Liver (tissue), 9 donors: Measurements from ENCODE around the gene DAB1. TPM values are rescaled to one million over a fixed set of nuclear protein-coding genes. Genes with fewer than 3 reads are reported as not detected.

ENCODE experiments used
- DNase-seq: peaks from one replicate; pipeline ENCODE4 v3.0.0-alpha.2; 2017; ENCODE audit warnings: low spot score
- H3K27ac ChIP-seq, 2 donors: one replicate each; pipeline ENCODE4 v1.7.0; 2013; ENCODE audit warnings: inconsistent platforms in 2 of 2, low read length in 2 of 2, control low read depth in 1 of 2, low read depth in 1 of 2, mild to moderate bottlenecking in 1 of 2
- H3K27me3 ChIP-seq, 4 donors: one replicate each; pipeline versions ENCODE4 v1.6.1 to v1.7.0; 2013; ENCODE audit warnings: low read length in 3 of 4, inconsistent platforms in 1 of 4, mild to moderate bottlenecking in 1 of 4, moderate library complexity in 1 of 4; ENCODE audit not compliant: control insufficient read depth in 4 of 4, insufficient read depth in 4 of 4
- H3K36me3 ChIP-seq, 4 donors: one replicate each; pipeline versions ENCODE4 v1.6.1 to v1.7.0; 2013; ENCODE audit warnings: low read length in 3 of 4, mild to moderate bottlenecking in 3 of 4, low read depth in 1 of 4, moderate library complexity in 1 of 4; ENCODE audit not compliant: control insufficient read depth in 4 of 4, insufficient read depth in 3 of 4
- H3K4me1 ChIP-seq, 4 donors: one replicate each; pipeline versions ENCODE4 v1.6.1 to v1.7.0; 2013; ENCODE audit warnings: low read length in 3 of 4, mild to moderate bottlenecking in 3 of 4, moderate library complexity in 1 of 4; ENCODE audit not compliant: control insufficient read depth in 4 of 4, insufficient read depth in 4 of 4
- H3K4me3 ChIP-seq, 3 donors: one replicate each; pipeline versions ENCODE4 v1.6.1 to v1.7.0; 2013; ENCODE audit warnings: low read length in 3 of 3, control low read depth in 1 of 3, low read depth in 1 of 3, mild to moderate bottlenecking in 1 of 3
- H3K9ac ChIP-seq, 2 donors: one replicate each; pipeline ENCODE4 v1.7.0; 2013; ENCODE audit warnings: low read length in 2 of 2, mild to moderate bottlenecking in 2 of 2, moderate library complexity in 2 of 2, control low read depth in 1 of 2, low read depth in 1 of 2
- H3K9me3 ChIP-seq, 4 donors: one replicate each; pipeline versions ENCODE4 v1.6.1 to v1.7.0; 2013; ENCODE audit warnings: low read length in 3 of 4; ENCODE audit not compliant: control insufficient read depth in 4 of 4
- EGR1 ChIP-seq, 2 donors: IDR thresholded peaks; 2 replicates each; pipeline ENCODE4 v1.6.1; 2016 to 2018; ENCODE audit warnings: antibody characterized with exemption in 2 of 2, low read depth in 2 of 2
- FOXA1 ChIP-seq: IDR thresholded peaks from 2 replicates; pipeline ENCODE4 v1.6.1; 2016; ENCODE audit warnings: antibody characterized with exemption
- FOXA2 ChIP-seq: IDR thresholded peaks from 2 replicates; pipeline ENCODE4 v1.6.1; 2016; ENCODE audit warnings: antibody characterized with exemption
- GABPA ChIP-seq, 2 donors: IDR thresholded peaks in 1 of 2; conservative IDR thresholded peaks in 1 of 2; 2 replicates each; pipeline ENCODE4 v1.6.1; 2016; ENCODE audit warnings: antibody characterized with exemption in 2 of 2, mild to moderate bottlenecking in 1 of 2, moderate library complexity in 1 of 2
- HNF4A ChIP-seq, 2 donors: conservative IDR thresholded peaks; 2 replicates each; pipeline ENCODE4 v1.6.1; 2016; ENCODE audit warnings: antibody characterized with exemption in 2 of 2, mild to moderate bottlenecking in 2 of 2
- HNF4G ChIP-seq: IDR thresholded peaks from 2 replicates; pipeline ENCODE4 v1.6.1; 2016; ENCODE audit warnings: antibody characterized with exemption
- JUND ChIP-seq, 2 donors: IDR thresholded peaks; 2 replicates each; pipeline ENCODE4 v1.6.1; 2016; ENCODE audit warnings: antibody characterized with exemption in 2 of 2
- MAX ChIP-seq: IDR thresholded peaks from 2 replicates; pipeline ENCODE4 v1.6.1; 2016; ENCODE audit warnings: antibody characterized with exemption
- NR2F2 ChIP-seq: IDR thresholded peaks from 2 replicates; pipeline ENCODE4 v1.6.1; 2016; ENCODE audit warnings: antibody characterized with exemption
- RAD21 ChIP-seq, 2 donors: IDR thresholded peaks; 2 replicates each; pipeline ENCODE4 v1.6.1; 2016; ENCODE audit warnings: antibody characterized with exemption in 2 of 2, mild to moderate bottlenecking in 2 of 2
- RXRA ChIP-seq, 2 donors: IDR thresholded peaks; 2 replicates each; pipeline ENCODE4 v1.6.1; 2017 to 2018; ENCODE audit warnings: antibody characterized with exemption in 2 of 2, mild to moderate bottlenecking in 1 of 2
- SP1 ChIP-seq: IDR thresholded peaks from 2 replicates; pipeline ENCODE4 v1.6.1; 2018; ENCODE audit warnings: antibody characterized with exemption, mild to moderate bottlenecking
- TAF1 ChIP-seq: conservative IDR thresholded peaks from 2 replicates; pipeline ENCODE4 v1.6.1; 2016; ENCODE audit warnings: antibody characterized with exemption, mild to moderate bottlenecking
- YY1 ChIP-seq: IDR thresholded peaks from 2 replicates; pipeline ENCODE4 v1.6.1; 2016; ENCODE audit warnings: antibody characterized with exemption, mild to moderate bottlenecking
- ZBTB33 ChIP-seq: IDR thresholded peaks from 2 replicates; pipeline ENCODE4 v1.6.1; 2016; ENCODE audit warnings: antibody characterized with exemption
- WGBS: extraction: QIAGEN DNeasy Blood & Tissue Kit; methylation state at CpG from one replicate; pipeline ENCODE4 v1.1.7; 2013; 5-methylcytosine and 5-hydroxymethylcytosine counted together
- polyA plus RNA-seq, 2 donors: library from polyadenylated mRNA; stranded (reverse) in 1 of 2; unstranded in 1 of 2; fragments of 200-250 nt in 1 of 2; fragments of >200 nt in 1 of 2; fragmentation: Nextera tagmentation in 1 of 2; extraction: Ambion mirVana in 1 of 2; gene quantifications; one replicate each; pipeline versions ENCODE4 v1.2.1 to v1.2.3, GENCODE V29; 2013 to 2015
- total RNA-seq, 2 donors: library from RNA; depleted of rRNA; stranded (reverse); fragments of >200 nt; gene quantifications; one replicate each; pipeline ENCODE4 v1.2.3, GENCODE V29; 2014
- TF ChIP-seq, protein P1 (sequence below): IDR thresholded peaks from 2 replicates; pipeline ENCODE4 v1.6.1; 2016; ENCODE audit warnings: antibody characterized with exemption, mild to moderate bottlenecking
- TF ChIP-seq, protein P2 (sequence below): IDR thresholded peaks from 2 replicates; pipeline ENCODE4 v1.6.1; 2016; ENCODE audit warnings: antibody characterized with exemption
- donor health status: healthy.
- donor health status: healthy.
- donor health status: healthy.
- donor health status: healthy.
- donor health status: healthy.

DAB1 gene
- total and polyA plus RNA-seq, 4 donors, result 0.54 to 1.7 (median 1.2) TPM

DNA sequence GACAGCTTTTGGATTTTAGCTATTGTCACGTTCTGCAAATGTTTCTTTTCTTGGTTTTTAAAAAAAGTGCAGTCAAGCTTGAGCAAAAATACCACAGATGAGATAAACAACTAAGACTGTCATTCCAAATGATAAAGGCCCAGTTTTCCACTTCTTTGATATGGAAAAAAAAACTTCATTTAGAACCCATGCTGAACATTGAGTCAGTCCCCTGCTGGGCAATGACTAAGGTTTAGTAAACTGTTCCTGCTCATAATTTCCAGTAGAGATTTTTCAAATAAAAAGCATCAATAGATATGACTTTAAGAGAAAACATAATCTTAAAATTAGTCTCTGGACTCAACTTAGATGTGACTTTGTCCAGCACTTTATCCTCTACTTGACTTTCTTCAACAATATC lies 290.2 kb downstream of the DAB1 start:
- Histone ChIP-seq H3K9me3 (no peaks in the 10 kb centered on the region), H3K9ac (no peak overlapping the region), H3K36me3 (no peaks in the 10 kb centered on the region), H3K4me3 (no peak overlapping the region), H3K4me1 (peaks cover 0 to 6% (median 0%) of the 10 kb centered on the region in 4 donors), H3K27me3 (no peaks in the 10 kb centered on the region), H3K27ac (no peak overlapping the region)
- no peak for DNase-seq
- TF ChIP-seq HNF4G (no peak), FOXA2 (no peak), JUND (IDR thresholded peaks at IDR 0.05) (no peak), MAX (no peak), YY1 (no peak), SP1 (no peak), RXRA (IDR thresholded peaks at IDR 0.05) (no peak), ZBTB33 (no peak), TAF1 (no peak), FOXA1 (no peak)
- TF ChIP-seq, protein P1, sequence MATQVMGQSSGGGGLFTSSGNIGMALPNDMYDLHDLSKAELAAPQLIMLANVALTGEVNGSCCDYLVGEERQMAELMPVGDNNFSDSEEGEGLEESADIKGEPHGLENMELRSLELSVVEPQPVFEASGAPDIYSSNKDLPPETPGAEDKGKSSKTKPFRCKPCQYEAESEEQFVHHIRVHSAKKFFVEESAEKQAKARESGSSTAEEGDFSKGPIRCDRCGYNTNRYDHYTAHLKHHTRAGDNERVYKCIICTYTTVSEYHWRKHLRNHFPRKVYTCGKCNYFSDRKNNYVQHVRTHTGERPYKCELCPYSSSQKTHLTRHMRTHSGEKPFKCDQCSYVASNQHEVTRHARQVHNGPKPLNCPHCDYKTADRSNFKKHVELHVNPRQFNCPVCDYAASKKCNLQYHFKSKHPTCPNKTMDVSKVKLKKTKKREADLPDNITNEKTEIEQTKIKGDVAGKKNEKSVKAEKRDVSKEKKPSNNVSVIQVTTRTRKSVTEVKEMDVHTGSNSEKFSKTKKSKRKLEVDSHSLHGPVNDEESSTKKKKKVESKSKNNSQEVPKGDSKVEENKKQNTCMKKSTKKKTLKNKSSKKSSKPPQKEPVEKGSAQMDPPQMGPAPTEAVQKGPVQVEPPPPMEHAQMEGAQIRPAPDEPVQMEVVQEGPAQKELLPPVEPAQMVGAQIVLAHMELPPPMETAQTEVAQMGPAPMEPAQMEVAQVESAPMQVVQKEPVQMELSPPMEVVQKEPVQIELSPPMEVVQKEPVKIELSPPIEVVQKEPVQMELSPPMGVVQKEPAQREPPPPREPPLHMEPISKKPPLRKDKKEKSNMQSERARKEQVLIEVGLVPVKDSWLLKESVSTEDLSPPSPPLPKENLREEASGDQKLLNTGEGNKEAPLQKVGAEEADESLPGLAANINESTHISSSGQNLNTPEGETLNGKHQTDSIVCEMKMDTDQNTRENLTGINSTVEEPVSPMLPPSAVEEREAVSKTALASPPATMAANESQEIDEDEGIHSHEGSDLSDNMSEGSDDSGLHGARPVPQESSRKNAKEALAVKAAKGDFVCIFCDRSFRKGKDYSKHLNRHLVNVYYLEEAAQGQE, result no peak
- 74% methylated on average over 1 of the region's 1 CpG for WGBS

GRCh38 chr1:57132993-57133622 lies 290.8 kb downstream of the DAB1 start:
- no peak for DNase-seq
- H3K9me3 ChIP-seq, result no peaks in the 10 kb centered on the region
- no peaks in the 10 kb centered on the region for H3K27me3 ChIP-seq
- H3K9ac ChIP-seq, result no peak overlapping the region
- no peaks in the 10 kb centered on the region for H3K36me3 ChIP-seq
- H3K27ac ChIP-seq, result no peak overlapping the region
- peaks cover 0 to under 1% (median 0%) of the 10 kb centered on the region in 4 donors for H3K4me1 ChIP-seq
- no peak overlapping the region for H3K4me3 ChIP-seq
- WGBS, result 81% methylated on average over 4 of the region's 4 CpGs
- TF ChIP-seq FOXA1, result no peak
- TF ChIP-seq NR2F2, result no peak
- no peak for TF ChIP-seq HNF4A (conservative IDR thresholded peaks at IDR 0.05)
- TF ChIP-seq SP1, result no peak
- TF ChIP-seq EGR1 (IDR thresholded peaks at IDR 0.05; ENCODE audit: low read depth in 2 of 2), result no peak
- no peak for TF ChIP-seq FOXA2
- TF ChIP-seq, protein P2, sequence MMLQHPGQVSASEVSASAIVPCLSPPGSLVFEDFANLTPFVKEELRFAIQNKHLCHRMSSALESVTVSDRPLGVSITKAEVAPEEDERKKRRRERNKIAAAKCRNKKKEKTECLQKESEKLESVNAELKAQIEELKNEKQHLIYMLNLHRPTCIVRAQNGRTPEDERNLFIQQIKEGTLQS, result no peak
- TF ChIP-seq RAD21 (IDR thresholded peaks at IDR 0.05), result no peak
- no peak for TF ChIP-seq GABPA (IDR thresholded peaks at IDR 0.05 in 1 of 2, conservative IDR thresholded peaks at IDR 0.05 in 1 of 2)
- TF ChIP-seq HNF4G, result no peak
- TF ChIP-seq MAX, result no peak
- TF ChIP-seq, protein P1, result no peak
- no peak for TF ChIP-seq RXRA (IDR thresholded peaks at IDR 0.05)
- TF ChIP-seq ZBTB33, result no peak
- TF ChIP-seq TAF1, result no peak
- no peak for TF ChIP-seq YY1
- TF ChIP-seq JUND (IDR thresholded peaks at IDR 0.05), result no peak
